ENCODE data around the gene TRIM28.

Gene TRIM28

DNA sequence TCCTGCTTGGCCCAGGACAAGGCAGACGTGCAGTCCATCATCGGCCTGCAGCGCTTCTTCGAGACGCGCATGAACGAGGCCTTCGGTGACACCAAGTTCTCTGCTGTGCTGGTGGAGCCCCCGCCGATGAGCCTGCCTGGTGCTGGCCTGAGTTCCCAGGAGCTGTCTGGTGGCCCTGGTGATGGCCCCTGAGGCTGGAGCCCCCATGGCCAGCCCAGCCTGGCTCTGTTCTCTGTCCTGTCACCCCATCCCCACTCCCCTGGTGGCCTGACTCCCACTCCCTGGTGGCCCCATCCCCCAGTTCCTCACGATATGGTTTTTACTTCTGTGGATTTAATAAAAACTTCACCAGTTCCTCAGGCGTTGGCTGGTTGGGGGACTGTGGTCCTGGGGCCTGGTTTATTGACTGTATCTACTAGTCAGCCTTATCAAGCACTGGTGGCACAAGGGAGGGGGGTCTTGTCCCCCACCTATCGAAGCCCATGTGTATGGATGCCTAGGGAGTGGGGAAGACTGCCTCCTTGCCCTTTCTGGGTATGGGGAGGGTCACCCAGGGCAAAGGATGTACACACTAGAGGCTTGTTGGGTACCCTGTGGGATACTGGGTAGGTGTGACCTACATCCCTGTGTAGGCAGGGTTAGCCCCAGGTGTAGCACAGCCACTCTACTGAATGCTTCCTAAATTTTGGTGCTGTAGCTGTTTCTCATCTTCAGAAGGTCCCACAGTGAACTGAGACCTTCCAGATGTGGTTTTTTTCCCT is 6.7 kb downstream of the TRIM28 start:
- DNase-seq: no peak

DNA sequence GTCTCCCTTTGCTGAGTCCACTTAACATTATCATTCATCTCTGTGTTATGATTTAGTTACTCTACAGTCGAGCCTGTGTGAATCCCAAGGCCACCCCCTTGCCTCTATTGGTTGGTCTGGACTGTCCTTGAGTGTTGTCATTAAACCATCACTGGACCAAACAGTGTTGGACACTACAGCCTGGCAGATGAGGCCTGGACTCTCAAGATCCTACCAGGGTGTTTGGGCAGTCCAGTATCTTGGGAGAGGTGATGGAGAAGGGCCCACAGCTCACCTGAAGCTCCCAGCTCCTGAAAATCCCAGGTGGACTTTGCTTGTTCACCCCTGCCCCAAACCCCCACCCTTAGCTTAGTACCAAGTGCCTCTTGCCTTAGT is 7.2 kb downstream of the TRIM28 start:
- no peak for DNase-seq

DNA sequence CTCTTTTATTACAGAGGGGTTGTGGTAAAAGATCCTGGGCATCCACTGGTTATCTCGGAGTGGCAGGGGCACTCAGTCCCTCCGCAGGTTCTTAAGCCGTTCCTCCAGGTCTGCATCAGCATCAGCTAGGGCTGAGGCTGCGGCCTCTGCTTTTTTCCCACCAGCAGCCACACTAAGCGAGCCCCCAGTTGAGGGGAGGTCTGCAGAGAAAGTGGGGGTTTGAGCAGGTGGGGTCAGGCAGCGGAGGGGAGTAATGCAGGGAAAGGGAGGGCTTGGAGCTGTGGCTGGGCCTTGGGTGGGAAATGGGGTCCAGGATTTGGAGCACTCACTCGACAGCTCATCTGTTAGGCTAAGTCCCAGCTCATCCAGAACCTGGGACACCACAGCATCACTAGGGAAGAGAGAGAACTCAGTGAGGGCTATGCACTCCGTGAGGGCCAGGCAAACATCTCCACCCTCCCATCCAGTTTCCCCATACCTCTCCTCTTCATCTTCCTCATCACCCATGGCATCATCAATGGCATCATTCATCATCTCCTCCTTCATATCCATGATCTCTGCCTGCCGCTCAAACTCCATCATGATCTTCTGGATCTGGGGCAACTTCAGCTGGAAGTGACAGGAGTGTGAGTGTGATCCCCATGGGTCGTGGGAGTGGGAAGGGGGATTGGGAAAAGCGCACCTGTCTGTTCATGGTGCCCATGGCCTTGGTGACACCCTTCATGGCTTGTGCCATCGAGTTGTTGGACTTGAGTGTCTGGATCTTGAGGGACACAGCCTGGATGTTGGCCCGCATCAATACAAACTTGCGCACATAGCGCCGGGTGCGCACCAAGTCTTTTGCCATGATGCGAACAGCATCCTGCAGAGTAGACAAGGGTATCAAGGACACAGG is 8.0 kb downstream of the TRIM28 start:
- no peak for DNase-seq

DNA sequence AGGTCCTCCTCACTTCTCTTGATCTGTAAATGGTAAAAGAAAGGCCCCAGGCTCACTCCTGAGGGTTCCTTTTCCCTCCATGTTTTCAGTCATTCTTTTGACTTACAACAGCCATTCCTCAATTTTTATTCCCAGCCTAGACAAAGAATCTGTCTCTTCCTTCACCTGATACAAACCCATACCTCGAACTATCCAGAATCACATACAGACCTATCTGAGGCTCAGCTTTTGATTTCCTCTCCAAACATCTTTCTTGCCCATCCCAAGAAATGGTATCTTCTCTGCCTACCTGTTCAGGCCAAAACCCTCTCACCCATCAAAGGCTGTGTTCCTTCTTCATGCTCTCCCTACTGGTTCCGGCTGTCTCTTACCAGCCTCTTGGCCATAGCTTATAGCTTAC is 8.8 kb downstream of the TRIM28 start:
- DNase-seq: no peak

DNA sequence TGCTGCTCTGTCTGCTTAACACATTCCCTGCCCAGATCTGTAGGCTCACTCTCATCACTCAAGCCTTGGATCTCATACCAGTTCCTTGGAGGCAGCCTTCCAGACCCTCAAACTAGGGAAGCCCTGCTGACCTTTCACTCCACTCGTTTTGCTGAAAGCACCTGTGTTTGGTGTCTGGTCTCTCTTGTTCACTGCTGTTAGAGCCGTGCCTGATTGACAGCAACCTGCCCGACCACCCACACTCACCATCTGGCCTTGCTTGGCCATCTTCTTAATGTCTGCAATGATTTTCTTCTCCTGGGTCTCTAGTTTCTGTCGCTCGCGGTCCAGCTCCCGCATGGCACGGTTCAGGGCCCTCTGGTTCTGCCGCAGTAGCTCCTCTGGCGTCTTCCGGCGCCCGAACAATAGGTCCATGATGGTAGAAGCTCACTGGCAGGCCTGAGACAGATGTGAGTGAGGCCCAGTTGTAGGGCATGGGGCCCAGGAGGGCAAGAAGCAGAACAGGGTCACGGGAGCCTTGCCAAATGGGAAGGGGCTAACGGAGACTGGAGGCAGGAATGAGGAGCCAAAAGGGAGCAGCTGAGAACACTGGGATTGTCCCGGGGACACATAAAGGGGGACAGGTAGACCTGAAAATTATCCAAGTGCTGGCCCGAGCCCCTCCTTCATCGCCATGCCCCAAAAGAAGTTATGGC is 10.1 kb downstream of the TRIM28 start:
- DNase-seq: no peak

DNA sequence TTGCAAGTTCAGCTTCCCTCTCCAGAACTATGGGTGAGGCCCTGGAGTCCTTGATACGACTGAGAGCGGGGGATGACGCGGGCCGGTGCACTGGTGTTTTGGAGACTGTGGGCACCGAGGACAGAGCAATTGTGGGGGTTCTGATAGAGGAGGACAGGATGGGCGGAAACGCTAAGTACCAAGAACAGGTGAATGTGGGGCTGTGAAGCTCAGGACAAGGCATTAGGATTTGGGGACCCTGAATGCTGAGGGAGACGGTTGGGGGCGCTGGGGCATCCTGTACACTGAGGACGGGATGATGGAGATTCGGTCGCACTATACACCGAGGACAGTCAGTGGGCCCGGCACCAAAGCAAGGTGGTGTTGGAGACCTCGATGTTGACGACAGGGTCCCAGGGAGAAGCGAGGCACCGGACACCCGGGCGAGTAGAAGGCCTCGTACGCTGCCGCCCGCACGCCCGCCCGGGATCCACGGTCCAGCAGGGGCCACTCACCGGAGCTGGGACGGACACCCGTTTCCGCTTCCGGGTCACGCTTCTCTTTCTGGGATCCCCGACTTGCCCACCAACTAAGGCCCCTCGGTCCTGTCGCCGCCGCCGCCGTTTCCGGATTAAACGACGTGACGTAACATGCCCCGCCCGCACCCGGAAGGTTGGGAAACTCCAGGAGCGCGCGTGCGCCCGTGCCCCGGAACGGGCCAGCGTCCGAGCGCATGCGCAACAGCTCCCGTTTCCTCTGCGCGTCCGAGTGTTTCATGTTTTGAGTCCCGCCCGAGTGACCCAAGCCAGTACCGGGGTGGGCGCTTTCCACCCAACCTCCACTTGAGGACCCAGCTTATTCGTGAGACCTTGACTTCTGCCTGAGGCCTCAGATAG is 10.9 kb downstream of the TRIM28 start, which contains the start of gene CHMP2A:
Gene CHMP2A (minus strand): TSS at position 612 of the 875 bp plus-strand sequence. CDS start 893 bp downstream, outside the sequence.
- DNase-seq: no peak

DNA sequence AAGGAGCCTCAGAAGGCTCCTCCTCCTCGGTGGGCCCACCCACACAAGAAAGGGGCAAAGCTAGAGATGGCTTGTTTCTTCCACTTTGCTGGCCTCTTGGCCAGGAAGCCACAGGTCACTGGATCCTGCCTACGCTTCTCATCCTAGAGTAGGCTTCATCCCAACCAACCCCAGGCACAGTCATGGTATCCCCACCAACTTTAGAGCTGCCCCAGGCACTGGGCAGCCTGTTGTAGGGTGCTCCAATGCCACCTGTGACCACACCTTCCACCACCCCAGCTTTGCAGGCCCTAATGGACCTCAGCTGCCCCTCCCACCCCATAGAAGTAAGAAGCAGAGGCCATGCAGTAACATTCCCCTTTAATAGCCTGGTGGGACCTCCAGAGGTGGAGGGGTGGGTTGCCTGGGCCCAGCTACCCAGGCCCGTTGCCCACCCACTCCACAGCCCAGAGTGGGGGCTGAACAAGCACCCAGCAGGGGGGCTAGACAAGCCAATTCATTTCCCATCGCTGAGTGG is 11.6 kb downstream of the TRIM28 start:
- no peak for DNase-seq

DNA sequence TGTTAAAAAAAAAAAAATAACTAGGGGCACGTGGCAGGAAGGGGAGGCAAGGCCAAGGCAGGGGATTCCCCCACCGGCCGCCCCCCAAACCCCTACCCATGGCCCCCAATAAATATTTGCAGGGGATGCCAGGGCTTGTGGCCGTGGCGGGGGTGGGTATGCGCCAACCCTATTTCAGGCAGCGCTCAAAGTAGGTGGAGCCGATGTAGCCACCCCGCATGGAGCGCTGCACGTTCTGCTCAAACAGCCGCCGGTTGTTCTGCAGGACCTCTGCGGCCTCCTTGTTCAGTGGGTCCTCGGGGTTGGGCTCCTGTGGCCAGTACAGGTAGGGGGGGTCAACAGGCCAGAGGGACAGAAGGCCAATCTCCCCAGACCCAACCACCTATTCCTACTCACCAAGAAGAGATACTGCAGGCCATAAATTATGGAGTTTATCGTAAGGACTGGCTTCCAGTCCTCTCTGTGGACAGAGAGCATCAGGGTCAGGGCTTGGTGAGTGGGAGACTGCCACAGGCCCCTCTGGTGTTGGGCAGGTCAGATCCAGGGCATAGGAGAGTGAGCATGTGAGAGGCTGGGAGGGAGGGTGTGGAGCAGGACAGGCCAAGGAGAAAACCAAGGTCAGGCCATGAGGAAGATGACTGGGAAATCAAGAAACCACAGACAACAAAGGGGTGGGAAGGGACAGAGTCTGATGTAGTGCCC is 12.2 kb downstream of the TRIM28 start:
- DNase-seq: no peak

DNA sequence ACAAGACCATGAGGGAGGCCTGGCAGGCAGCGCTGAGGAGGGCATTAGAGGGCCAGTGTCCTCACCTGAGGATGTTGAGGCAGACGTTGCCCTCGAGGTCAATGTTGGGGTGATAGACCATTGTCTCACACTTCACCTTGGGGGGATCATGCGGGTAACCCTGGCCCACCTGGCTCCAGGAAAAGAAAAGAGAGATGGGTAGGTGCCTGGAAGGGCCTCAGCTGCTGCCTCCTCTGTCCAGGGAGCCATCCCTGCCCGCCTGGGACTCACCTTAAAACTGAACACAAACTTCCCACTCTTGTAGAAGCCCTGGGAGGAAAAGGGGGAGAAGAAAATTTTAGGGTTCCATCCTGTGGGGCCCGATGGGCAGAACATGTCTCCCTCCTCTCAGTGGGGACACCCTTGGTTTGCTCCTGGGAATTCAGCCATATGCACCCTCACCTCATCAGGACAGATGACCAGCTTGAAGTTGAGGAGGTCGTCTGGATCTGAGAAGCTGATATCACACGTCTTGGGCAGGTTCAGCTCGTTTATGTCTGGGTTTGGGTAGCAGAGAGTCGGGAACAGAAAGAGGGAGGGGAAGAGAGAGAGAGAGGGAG is 12.9 kb downstream of the TRIM28 start:
- no peak for DNase-seq

DNA sequence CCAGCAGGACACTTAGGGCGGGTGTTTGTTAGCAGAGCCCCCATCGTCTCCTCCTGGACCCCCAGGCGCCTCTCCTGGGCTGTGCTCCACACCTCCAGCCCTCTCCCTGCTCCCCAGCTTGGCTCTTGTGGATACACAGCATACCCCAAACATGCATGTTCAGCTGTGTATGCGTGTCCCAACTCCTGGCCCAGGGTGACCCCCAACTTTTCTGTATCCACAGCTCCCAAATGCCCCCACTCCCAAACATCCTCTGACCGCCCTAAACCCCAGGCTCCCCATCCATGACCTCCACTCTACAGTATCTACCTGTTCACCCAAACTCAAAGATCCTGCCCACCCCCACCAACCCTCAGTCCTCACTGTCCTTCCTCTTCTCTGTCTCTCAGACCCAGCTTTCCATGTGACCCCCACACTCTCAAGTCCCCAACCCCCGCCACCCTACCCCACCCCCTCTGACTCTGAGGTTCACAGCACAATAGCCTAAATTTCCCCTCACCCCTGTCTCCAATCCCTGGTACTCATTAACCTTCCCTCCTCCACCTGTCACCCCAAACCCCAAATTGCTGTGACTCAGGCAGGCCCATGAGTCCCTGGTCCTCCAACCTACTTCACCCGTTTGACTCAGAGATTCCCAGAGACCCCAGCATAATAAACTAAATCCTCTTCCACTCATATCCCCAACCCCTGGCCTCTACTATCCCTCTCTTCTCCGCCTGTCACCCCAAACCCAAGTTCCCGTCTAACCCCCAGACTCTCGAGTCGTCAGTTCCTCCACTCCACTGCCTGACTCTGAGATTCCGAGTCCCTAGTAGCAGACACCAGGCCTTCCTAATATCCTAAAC is 13.6 kb downstream of the TRIM28 start:
- no peak for DNase-seq

DNA sequence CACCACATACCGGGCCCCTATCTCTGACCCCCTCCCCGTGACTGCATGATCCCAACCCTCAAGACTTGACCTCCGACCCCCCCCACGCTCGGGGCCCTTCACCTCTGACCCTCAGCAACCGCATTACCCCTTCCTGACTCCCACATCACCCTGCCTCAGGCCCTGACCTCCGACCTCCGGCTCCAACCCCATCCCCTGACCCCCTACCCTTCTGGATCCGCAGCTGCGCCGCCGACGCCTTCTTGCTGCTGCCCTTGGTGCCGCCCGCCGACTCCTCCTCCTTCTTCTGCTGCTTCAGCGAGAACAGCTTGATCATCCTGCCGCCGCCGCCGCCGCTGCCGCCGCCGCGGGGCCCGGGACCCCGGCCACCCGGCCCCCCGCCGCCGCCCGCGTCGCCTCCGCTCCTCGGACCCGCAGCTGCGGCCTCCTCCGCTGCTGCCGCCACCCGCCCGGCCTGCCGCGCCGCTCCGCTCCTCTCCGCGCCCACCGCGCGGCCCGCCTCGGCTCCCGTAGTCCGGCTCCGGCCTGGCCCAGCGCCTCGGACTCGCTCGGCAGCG is 14.3 kb downstream of the TRIM28 start, which contains the start of gene UBE2M:
Gene UBE2M (minus strand): TSS at position 546 of the 557 bp plus-strand sequence. CDS start 230 bp downstream, at position 316.
- no peak for DNase-seq

DNA sequence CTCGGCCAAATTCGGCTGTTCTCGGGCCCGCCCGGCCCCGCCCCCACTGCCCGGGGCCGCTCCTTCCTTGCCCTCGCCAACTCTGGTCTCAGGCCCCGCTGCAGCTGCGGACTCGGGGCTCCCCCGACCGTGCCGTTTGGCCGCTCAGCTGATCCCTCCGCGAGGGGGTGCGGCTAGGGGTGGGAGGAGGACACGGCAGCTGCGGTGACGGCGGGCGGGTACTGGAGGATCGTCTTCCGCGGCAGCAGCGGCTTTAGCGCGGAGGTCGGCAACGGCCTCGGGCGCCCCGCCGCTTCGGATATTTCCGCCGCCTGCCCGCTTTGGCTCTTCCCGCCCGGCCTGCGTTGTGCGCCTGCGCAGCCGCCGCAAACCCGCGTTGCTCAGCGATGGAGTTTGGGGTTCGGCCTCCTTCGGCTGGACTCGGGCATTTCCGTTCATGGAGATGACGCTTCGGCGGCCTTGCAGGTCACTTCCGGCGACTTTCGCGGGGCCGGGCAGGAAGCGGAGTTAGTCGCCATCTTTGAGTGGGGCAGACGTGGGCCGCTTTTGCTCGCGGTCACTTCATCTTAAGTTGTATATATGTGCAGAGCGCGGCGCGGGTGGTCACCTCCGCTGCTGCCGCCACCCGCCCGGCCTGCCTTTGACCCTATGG is 14.9 kb downstream of the TRIM28 start:
- DNase-seq: no peak

DNA sequence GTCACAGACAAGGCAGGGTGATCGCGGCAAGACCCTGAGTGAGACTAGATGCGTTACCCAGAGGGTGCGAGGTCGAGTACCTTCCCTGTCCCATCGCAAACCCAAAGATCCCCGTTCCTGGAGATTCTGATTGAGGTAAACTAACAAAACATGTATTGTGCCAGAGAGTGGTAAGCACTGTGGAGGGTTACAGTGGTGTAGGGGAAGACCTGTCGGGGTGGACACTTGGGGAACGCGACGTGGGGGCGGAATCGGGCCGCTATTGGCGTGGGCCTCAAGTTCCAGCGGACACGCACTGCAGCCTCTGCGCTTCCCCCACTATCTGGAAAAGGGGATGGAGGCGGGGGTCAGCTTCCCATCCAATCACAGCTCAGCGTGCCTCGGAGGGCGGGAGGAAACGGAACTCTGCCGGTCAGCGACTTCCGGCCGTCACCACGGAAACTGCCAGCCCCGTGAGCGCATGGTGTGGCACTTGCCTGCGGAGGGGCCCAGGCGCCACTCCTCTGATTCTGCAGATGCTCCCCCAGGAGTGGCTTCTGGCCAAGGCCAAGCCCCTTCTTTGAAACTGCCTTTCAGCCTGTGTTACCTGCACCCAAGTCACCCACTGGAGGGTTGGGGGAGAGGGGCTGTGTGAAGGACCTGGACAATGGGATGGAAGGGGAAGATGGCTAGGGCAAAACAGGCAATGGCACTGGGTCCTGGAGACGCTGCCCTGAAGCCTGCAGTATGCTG is 15.6 kb downstream of the TRIM28 start:
- no peak for DNase-seq

DNA sequence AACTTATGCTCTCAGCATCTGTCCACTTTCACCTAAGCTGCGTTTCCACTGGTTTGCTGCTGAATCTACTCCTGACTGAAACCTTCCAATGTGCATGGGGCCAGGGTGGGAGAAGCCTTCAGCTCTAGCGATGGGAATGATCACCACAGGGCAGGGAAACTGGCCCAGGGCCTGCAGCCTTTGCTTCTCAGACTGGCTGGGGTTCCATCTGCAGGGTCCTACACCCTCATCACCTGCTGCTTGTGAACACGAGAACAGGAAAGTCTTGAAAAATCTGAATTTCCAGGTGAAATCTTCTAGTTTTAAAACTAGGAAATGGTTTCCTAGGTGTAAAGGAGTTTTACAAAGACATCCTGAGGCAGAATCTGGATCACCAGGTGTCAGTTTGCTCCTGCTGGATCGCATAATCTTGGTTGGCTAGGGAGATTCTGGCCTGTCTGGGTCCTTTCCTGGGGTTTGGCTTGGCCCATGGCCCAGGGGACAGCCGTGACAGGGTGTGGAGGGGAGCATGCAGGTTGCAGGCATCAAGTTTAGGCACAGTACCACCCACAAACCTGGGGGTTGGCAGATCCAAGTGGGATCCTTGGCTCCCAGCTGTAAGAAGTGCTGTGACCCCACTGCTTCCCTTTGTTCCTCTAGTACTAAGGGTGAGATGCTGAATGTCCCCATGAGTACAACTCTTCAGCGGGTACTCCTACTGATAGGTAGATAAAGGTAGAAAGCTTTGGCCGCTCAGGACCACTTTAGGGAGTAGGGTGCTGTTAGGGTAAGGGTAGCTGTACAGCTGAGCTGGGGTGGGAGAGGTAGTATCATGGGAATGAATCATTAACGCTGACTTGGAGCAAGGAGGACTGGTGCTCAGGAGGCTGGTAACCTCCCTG is 16.4 kb downstream of the TRIM28 start:
- DNase-seq: no peak

DNA sequence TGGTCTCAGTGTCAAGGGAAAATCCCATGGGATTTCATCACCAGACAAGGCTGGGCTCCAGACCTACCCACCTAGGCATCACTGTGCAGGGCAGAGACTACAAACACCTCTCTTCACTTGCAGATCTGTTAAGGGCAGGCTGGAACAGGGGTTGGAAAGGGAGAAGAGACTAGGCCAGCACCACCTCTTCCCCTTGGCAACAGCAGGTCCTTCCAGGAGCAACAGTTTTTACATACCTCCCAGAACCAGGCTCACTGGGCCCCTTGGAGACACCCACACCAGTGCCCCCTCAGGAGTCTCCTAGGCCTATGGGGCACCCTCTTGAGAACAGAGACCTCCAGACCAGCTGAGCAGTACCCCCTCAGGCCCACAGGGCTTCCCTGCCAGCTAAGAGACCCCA is 17.1 kb downstream of the TRIM28 start:
- DNase-seq: no peak

DNA sequence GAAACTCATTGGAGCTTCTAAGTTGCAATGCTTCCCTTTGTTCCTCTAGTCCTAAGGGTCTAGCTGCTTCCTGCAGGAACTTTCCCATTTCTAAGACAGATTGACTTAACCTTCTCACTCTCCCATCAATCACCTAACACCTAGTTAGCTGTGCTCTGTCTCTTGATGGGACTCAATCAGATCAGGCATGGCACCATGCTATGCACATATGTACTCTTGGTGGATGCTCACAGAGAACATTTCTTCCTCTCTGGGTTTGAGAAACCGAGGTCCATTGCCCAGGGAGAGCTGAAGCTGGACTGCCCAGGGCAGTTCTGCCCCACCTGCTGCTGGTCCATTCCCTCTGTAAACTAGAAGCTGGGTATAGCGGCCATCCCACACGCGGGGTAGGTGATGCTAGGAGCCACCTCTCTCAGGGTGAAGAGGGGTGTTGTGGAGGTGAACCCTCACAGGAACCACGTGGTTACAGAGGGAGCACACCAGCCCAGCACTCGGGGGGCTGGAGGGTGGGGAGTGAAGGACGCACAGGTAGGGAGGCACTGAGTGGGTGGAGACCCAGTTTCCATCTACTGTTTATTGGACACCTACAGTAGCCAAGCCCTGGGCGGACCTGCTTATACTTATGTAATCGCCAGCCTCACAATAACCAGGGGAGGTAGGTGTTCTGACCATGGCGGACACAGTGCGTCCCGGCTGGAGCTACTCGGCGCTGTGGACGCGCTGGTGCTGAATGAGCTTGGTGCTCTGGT is 17.7 kb downstream of the TRIM28 start:
- no peak for DNase-seq

Data from cerebellar nuclear complex (tissue), 1 donor.